GM18873 (cell line): ENCODE measurements around the gene IRF5.

Experiments used
- ATAC-seq: cut with Tn5 transposase; IDR thresholded peaks from one replicate; pipeline ENCODE4 v1.9.1; 2021; ENCODE audit warnings: mild to moderate bottlenecking, moderate library complexity, moderate number of reproducible peaks; ENCODE audit not compliant: unreplicated experiment, low FRiP score

IRF5 gene

DNA sequence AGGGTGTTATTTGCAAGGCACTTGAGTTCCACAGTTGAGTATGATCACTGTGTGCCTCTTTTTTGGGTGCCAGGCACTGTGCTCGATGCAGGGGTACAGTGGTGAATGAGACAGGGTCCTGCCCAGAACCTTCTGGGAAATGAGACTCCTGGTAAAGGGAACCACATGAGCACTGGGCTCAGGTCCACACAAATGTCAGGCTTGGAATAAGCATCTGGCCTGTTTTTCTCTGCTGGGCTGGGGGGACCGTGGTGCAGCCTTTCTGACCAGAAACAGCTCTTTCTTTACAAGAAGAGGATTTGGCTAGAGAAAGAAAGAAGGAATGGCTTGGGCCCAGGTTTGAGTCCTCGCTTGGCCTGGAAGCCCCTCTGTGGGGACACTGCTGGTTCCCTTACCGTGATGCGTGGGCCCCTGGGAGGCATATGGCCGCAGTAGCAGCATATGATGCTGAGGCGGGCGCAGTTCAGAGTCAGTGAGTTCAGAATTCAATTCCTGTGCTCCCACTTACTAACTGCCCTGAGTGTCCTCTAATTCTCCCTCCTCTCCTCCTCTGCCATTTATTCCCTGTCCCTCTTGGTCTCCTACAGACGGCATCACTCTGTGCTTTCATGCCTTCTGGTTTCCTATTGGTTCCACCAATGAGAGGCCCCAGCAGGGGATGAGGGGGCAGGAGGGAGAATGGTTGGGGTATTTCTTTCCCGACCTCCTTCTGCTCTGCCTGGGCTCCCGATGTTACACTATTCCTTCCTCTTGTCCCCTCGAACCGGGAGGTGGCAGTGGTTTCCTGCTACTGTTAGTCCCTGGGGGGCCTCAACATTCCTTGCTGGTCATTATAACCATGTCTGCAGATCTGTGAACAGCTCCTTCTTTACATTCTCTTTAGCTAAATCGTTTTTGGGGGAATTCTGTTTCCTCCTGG is 17.6 kb upstream of the IRF5 start:
- no peak for ATAC-seq

DNA sequence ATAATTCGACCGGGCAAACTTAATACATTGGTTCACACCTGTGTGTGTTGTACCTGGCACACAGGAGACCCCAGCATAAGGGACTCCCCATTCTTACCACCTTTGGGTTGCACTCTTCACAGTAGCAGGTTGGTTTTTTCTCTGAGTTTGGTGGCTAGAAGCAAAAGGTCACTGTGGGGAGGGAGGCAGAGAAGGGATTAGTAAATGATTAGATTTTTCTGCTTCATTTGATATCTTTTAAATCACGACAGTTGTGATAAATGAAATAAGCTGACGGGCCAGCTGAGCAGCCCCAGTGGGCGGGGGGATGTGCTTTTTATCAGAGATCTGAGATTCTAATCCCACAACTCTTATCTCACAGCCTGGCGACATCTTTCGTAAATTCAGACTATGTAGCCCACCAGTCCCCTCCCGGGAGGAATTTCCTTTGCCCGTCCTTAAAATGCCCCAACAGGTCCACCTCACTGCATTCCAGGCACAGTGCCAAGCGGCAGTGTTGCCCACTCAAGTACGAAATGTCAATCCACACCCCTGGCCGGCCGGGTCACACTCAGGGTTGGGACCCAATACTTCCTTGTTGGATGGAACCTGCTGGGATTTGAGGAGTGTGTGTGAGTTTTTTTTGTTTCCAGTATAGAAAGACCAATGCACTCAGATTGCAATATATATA is 16.7 kb upstream of the IRF5 start:
- no peak for ATAC-seq

DNA sequence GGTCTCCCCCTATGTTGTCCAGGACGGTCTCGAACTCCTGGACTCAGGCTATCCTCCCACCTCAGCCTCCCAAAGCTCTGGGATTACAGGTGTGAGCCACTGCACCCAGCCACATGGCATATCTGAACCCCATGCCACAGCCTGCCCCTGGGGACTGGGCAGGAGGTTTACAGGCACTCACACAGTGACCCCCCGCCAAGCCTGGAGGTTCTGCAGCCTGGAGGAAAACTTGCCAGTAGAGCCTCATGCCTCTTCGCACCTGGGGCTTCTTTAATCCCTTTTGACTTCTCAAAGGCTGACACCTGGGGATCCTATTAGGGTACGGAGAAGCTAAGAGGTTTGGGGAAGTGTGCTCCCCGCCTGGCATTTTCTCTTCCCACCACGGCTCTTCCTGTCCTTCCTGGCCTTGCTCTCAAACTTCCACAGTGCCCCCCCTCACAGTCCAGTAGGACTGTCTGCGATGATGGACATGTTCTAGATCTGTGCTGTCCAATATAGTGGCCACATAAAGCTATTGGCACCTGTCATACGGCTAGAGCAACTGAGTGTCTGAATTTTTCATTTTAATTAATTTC is 15.8 kb upstream of the IRF5 start:
- no peak for ATAC-seq

DNA sequence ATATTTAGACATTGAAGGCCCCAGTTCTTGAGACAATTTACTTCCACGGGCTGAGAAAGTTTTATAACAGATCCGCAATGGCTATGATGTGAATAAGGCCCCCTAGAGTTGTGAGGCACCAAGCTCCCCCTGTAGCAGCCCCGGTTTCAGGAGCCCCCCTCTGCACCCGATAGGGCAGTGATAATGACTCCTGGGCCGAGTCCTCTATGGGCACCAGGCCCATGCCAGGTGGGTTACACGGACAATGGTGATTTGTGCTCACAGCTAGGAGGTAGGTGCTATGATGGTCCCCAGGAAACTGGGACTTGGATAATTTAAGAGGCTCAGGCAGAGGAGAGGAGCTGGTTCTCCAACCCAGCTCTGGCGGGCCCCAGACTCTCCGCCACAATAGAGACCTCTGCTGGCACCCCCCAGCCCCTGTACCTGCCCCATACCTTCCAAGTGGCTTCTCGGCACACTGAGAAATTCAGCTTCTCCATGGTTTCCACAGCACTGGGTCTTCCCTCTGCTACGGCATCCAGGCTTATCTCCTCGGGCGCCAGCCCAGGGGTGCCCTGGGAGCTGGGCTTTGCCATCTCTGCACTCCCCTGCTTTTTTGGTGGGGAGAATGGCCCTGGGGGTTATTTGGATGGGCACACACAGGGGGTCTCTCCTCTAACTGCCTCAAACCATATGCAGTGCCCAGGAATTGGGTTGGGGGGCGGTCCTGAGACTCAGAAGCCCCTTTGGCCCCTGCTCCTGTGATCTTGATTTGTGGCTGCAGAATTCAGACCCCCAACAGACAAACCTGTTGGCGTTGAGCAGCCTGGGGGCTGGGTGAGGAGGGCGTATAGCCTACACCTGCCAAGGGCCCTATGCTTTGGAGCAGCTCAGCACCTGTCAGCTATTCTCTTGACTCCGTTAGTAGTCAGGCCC is 15.0 kb upstream of the IRF5 start:
- ATAC-seq = no peak

DNA sequence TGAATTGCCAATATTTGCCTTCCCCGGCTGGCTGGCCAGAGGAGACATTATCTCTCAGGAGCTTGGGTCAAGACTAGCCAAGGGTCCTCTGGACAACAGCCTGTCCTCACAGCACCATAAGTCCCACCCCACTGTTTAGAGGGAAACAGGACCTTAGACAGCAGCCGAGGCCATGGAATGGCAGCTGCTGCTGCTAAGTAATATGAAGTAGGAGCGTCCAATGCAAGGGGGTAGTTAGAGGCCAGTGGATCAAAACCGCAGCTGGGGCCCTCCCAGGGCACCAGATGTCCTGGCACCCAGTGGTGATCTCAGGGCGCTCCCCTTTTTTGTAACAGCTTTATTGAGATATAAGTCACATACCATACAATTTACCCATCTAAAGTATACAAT is 14.3 kb upstream of the IRF5 start:
- ATAC-seq = no peak

DNA sequence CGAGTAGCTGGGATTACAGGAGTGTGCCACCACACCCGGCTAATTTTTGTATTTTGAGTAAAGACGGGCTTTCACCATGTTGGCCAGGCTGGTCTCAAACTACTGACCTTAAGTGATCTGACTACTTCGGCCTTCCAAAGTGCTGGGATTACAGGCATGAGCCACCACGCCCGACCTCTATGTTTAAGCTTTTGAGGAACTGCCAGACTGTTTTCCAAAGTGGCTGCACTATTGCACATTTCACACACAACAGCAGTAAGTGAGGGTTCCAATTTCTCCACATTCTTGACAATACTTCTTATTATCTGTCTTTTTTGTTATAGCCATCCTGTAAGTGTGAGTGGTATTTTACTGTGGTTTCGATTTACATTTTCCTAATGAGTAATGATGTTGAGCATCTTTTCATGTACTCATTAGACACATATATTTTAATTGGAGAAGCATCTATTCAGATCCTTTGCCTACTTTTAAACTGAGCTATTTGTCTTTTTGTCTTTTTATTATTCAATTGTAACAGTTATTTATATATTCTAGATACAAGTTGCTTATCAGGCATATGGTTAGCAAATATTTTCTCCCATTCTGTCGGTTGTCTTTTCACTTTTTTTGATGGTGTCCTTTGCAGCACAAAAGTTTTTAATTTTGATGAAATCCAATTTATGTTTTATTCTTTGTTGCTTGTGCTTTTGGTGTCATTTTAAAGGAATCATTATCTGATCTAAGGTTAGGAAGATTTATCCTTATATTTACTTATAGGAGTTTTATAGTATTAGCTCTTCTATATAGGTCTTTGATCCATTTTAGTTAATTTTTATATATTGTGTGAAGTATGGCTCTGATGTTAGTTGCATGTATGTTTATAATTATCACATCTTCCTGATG is 12.8 kb upstream of the IRF5 start:
- ATAC-seq = no peak

DNA sequence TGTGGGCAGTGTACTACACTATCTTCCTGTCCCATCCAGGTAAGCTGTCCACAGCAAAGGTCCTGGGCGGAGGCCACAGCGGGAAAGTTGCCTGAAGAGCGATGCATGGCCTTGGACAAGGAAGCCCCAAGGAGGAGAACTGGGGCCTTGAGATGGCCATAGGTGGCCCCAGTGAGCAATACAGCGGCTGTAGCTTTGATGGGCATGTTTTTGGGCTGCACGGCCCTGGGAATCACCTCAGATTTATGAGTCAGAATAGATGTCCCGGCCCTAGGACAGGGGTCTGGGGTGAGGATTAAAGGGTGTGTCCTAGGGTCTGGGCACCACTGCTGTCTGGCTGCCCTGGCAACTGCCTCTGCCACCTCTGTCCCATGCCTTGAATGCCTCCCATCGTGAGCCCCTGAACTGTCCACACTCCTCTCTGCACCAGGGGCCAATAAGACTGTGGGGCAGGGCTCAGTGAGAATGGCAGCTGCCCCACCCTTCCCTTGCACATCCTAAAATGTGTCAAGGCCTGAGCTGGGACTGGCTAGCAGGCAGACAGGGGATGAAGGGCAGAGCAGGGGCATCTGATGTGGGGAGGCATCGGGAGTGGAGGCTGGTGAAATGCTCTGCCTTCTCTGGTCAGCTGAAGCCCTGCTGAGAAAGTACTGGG is 9.4 kb upstream of the IRF5 start:
- ATAC-seq = no peak

DNA sequence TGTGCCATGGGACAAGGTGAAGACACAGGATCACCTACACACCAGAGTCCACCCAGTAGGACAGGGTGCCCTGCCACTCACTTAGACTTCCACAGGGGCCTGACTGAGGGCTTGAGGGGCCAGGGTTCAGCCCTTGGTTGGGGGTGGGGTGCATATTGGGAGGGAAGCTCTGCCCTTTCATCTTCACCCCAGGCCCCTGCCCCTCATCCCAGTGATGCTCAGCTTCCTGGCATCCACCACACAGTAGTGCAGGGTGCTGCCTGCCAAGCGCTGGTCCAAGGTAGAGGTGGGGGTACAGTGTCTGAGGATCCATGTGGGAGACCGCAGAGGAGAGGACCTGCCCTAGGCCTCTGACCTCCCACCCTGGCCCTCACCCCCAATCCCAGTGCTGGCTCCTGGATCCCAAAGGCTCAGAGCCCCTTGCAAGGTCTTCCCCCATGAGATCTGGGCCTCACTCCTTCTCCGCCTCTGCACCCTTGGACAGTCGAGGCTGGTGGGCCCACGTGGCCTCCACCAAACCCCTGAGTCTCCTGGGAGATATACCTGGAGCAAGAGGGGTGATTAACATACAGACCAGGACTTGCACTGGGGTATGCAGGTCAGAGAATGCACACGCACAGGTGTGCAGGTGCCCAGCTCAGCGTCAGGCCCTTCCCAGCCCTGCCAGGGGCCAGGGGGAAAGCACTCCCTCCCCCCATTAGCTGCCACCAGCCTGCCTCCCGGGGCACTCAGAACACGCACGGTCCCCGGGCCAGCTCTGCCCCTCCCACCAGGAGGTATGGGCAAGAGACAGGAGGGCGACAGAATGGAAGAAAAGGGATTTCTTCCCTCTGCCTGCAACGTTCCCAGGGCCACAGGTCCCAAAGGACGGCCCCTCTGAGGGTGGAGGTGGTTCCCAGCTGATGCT is 8.6 kb upstream of the IRF5 start:
- no peak for ATAC-seq

DNA sequence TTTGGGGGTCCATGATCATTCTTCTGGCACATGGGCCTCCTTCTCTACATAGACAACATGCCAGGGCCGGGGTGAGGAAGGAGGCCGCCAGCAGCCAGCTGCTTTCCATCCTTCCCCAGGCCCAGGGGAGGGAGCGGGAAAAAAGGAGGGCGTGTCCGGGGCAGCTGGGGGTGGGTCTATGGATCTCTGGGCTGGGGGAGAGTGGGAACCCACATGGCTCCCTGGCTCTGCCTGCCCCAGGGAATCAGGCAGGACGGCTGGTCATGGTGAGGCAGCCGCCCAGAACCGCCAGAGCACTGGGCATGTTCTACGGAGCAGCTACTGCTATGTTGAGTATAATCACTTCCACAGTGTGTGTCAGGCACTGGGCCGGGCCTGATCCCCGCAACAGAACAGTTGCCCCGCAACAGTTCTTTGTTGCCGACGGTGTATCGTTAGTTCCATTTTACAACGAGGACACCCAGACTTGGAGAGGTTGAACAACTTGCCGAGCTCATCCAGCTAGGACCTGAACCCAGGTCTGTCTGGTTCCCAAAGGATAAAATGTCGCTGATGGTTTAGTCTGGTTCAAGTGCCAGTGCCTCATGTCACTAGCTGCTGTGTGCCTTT is 6.4 kb upstream of the IRF5 start:
- no peak for ATAC-seq

DNA sequence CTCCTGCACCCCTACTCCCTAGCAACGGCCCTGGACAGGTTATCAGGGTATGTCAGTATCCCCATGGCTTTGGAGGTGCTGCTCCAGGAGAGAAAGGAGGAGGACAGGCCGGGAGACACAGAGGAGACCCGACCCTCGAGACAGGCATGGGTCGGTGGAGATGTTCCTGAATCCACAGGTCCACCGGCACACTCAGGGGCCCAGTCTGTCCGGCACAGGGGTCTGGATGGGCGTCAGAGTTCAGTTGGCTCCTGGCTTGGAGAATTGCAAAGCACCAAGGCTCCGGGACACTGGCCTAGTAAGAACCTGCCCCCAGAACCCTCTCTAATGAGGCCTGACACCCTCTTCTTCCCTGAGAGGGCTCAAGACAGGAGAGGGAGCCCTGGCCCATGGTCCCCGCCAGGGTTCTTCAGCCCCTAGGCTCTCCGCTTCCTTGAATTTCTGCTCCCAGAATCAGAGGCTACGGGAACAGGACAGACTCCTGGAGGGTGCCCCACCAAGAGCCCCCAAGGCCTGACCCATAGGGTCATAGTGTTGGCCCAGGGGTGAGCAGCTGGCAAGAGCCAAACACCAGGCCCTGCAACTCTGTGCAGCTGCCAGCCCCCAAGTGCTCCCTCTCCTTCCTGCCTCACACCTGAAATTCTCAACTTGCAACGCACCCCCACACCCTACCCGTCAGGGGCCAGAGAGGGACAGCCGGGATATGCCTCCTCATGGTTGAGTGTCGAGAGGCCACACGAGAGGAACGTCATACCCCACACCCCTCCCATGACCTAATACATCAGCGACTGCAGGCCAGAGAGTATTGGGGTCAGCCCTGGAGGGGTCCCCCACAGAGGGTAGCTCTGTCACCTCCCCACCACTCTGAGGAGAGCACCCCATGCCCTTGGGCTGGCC is 5.5 kb upstream of the IRF5 start:
- no peak for ATAC-seq

DNA sequence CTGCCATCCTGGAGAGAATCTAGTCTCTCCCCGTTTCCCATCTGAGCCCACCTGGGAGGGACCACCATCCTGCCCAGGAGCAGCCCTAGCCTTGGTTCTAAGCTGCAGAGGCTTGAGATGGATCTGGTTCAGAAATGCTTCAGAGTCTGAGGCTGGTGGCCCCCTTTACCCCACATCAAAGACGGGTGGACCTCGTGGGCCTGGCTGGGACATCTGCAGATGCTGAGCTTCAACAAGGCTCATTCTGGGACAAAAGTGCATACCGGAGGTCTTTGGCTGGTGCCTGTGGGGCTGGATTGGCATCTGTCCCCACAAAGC is 4.9 kb upstream of the IRF5 start:
- ATAC-seq = no peak

DNA sequence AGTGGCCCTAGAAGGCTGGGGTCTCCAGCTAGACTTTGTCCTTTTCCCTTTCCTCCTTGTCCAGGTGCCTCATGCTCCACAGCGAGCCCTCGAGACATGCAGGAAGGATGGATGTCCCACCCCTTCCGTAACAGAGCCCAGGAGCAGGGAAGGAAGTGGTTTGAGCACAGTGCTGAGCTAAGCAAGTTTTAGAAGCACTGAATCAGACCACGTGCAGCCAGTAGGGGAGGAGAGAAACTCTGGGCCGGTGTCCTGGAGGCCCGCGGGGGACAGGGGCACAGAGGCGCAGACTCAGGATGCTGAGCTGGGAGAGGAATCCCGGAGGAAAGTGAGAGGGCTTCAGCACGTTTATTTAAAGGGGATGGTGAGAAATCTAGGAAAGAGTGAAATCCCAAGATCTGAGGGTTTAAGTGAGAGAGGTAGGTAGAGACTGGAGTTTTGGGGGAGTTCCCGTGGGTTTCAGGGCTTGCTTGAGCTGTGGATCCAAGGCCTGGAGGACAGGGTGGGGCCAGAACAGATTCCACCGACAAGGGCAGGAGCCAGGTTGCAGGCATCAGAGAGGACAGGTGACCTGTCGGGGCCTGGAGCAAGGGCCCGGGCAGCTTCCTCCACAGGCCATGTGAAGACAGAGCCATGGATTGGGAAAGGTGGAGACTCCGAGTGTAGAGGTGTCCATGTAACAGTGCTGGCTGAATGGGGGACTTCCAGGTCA is 4.4 kb upstream of the IRF5 start:
- ATAC-seq = no peak

DNA sequence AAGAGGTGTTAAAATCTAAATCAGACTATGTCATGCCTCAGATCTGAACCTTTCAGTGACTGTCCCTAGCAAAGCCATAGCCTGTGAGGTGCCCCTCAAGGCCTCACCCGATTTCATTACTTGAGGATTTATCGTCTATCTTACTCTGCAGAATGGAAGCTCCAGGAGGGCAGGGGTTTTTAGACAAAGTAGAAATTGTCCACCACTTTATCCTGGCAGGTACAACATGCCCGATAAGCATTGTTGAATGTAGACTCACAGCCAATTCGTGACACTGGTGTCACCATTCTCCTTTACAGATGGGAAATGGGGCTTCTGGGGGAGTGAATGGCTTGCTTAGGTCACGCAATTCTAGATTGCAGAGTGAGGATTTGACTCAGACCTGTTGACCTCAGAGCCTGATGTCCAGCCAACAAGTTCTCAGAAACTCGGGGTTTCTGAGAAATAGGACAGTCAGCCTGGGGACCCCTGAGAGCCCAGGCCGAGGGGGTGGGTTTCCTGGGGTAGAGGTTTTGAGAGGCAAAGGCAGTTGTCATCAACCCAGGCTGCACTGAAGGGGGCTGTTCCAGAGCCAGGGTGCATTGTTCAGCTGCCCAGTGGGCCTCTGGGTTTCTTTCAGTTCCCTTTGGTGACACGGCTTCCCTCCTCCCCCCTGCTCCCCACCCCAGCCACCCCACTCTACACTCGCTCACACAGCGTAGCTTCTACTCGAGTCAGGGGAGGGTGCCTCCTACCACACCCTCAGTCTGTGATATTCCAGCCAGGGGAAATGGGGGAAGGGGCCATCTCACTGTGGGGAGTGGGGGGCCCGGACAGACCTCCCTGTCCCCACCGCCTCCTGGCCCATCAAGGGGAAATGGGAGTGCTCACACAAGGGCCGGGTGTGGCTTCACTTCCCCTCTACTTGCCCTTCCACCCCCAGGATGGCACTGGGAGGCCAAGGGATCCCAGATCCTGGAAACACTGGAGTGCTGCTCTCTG is 3.1 kb upstream of the IRF5 start:
- no peak for ATAC-seq

DNA sequence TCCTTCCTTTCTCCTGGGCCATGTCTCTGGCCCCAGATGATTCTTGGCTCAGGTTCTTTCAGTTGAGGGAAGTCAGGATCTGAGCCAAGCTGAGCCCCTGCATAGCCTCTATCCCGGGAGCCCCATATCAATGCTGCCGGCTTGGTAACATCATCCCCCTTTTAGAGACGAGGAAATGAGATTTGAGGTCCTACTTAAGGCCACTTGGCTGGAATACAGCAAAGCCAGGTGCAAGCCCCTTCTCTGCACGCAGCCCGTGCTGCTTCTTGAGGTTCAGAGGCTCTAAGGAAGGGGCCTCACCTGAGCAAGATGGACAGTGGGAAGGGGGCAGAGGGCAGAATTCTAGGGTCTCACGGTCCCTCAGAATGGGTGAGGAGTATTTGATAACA is 2.4 kb upstream of the IRF5 start:
- ATAC-seq = no peak

DNA sequence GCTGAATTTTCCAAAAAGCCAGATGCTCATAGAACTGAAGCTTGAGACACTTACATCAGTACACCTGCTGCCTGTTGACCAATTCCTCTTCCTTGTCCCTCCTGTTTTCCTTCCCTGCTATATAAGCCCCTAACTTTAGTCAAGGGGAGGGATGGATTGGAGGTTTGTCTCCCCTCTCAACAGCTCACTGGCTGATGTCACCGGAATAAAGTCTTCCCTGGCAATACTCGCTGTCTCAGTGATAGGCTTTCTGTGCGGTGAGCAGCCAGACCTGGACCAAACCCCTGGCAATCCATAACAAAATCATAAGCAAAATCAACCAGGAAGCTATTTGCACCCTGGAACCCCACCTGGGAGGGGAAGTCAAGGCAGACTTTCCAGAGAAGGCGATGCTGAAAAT is 929 bp upstream of the IRF5 start:
- ATAC-seq = no peak
